Vagina (tissue), 2 donors: ENCODE results near the gene GRK1. TPM values are rescaled to one million over a fixed set of nuclear protein-coding genes. Genes with fewer than 3 reads are reported as not detected.

Experiments
- DNase-seq, 2 donors: peaks; one replicate each; pipeline ENCODE4 v3.0.0-alpha.2; 2017; ENCODE audit errors: extremely low spot score in 2 of 2
- H3K27ac ChIP-seq: fragments of 200-600 bp; sonication (generic); one replicate; pipeline ENCODE4 v1.5.1; 2019
- H3K27me3 ChIP-seq: fragments of 200-600 bp; sonication (generic); one replicate; pipeline ENCODE4 v1.5.1; 2019
- H3K36me3 ChIP-seq, 2 donors: fragments of 200-600 bp; sonication (generic); one replicate each; pipeline ENCODE4 v1.5.1; 2017 to 2019
- H3K4me1 ChIP-seq: fragments of 200-600 bp; sonication (generic); one replicate; pipeline ENCODE4 v1.5.1; 2019
- H3K4me3 ChIP-seq, 2 donors: fragments of 200-600 bp; sonication (generic); 1 replicate in 1 of 2; 2 replicates in 1 of 2; pipeline ENCODE4 v1.5.1; 2016 to 2019
- H3K9me3 ChIP-seq: fragments of 200-600 bp; sonication (generic); one replicate; pipeline ENCODE4 v1.5.1; 2019
- POLR2A ChIP-seq, 2 donors: fragments of 450-650 bp; IDR thresholded peaks; one replicate each; pipeline ENCODE4 v1.6.1; 2017; ENCODE audit warnings: antibody characterized with exemption in 2 of 2, mild to moderate bottlenecking in 2 of 2, moderate library complexity in 2 of 2
- POLR2AphosphoS5 ChIP-seq, 2 donors: sonication (generic); formaldehyde crosslinking; IDR thresholded peaks; one replicate each; pipeline ENCODE4 v1.9.0; 2017; ENCODE audit warnings: antibody characterized with exemption in 2 of 2, mild to moderate bottlenecking in 2 of 2, low read depth in 1 of 2; ENCODE audit not compliant: insufficient read depth in 1 of 2
- intact Hi-C: fragments of 100-400 bp; cut with DNase I; formaldehyde crosslinking; loops from one replicate; pipeline ENCODE4 v1.15.1; 2023
- total RNA-seq: library from RNA; depleted of rRNA; stranded (reverse); fragments of >200 nt; gene quantifications from one replicate; pipeline ENCODE4 v1.2.3, GENCODE V29; 2016
- TF ChIP-seq, protein P1 (sequence below), 3 experiments: fragments of 450-650 bp in 2 of 3; fragments of 200-600 bp in 1 of 3; sonication (generic) in 1 of 3; IDR thresholded peaks; one replicate each; pipeline ENCODE4 v1.5.1; 2017 to 2019; ENCODE audit warnings: antibody characterized with exemption in 3 of 3, mild to moderate bottlenecking in 2 of 3, moderate library complexity in 2 of 3

GRK1 gene
- total RNA-seq, 1 donor from 2014 or later: not detected

DNA sequence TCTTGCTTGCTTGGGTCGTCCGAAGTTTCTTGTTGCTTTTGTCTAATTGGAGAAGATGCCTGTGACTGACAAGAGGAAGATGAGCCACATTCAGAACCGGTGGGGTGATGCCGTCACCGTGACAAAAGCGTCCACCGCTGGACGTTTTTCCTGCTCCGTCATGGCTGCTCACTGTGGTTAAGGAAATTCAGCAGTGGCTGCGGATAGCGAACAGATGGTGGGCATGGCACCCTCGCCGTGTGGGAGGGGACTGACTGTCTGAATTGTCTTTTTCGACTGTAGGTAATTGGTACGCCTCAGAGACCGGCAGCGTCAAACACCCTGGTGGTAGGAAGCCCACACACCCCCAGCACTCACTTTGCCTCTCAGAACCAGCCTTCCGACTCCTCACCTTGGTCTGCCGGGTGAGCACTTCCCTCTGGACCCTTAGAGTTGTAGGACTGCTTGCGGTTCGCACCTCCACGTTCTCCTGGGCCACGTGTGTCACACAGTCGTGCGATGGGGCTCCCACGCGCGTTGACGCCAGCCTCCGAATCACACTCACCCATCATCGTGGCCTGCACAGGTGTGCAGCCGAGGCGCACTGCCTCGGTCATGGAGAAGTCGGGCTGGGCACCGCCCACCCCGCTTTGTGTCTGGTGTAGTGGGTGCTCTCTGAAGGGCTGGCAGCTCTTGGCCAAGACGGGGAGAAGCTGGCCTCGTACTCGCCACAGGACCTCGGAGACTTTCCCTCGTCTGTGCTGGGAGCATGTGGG, 35.5 kb upstream of the GRK1 start:
- no peak for DNase-seq

DNA sequence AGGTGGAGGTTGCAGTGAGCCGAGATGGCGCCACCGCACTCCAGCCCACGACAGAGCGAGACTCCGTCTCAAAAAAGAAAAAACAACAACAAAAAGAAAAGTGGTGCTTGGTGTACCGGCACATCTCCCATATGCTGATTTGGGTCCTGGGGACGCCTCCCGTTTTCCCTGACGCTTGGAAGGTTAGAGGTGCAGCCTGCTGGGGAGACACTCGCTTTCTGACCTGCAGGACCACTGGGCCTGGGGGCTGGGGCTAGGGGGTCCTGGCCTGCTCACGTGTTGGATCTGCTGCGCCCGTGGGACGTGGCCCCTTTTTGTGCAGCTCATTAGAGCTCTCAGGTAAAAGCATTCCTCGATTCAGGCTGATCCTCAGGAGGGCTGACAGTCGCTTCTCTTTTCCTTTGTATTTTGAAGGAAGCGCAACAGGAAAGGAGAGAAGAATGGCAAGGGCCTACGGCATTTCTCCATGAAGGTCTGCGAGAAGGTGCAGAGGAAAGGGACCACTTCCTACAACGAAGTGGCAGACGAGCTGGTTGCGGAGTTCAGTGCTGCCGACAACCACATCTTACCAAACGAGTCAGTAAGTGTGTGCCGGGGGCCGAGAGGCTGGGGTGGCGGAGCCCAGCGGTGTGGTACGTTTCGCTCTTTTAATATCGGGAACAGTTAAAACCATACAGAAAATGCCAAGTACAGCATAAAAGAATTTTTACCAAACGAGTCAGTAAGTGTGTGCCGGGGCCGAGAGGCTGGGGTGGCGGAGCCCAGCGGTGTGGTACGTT, 34.1 kb upstream of the GRK1 start:
- H3K27me3 ChIP-seq: no peaks in the 10 kb centered on the region
- DNase-seq: no peak
- H3K9me3 ChIP-seq: no peaks in the 10 kb centered on the region
- H3K4me3 ChIP-seq: no peak overlapping the region
- TF ChIP-seq POLR2A (IDR thresholded peaks at IDR 0.05) (no peak), POLR2AphosphoS5 (IDR thresholded peaks at IDR 0.05; ENCODE audit: insufficient read depth in 1 of 2, low read depth in 1 of 2) (no peak)
- TF ChIP-seq, protein P1, sequence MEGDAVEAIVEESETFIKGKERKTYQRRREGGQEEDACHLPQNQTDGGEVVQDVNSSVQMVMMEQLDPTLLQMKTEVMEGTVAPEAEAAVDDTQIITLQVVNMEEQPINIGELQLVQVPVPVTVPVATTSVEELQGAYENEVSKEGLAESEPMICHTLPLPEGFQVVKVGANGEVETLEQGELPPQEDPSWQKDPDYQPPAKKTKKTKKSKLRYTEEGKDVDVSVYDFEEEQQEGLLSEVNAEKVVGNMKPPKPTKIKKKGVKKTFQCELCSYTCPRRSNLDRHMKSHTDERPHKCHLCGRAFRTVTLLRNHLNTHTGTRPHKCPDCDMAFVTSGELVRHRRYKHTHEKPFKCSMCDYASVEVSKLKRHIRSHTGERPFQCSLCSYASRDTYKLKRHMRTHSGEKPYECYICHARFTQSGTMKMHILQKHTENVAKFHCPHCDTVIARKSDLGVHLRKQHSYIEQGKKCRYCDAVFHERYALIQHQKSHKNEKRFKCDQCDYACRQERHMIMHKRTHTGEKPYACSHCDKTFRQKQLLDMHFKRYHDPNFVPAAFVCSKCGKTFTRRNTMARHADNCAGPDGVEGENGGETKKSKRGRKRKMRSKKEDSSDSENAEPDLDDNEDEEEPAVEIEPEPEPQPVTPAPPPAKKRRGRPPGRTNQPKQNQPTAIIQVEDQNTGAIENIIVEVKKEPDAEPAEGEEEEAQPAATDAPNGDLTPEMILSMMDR (IDR thresholded peaks at IDR 0.05): no peak
- H3K36me3 ChIP-seq: peaks cover 0 to 60% of the 10 kb centered on the region in 2 donors
- intact Hi-C loops: no loop called here
- no peak overlapping the region for H3K27ac ChIP-seq
- no peaks in the 10 kb centered on the region for H3K4me1 ChIP-seq

More for the DNA sequence above, 35.5 kb upstream of the GRK1 start:
- Histone ChIP-seq H3K27me3 (no peaks in the 10 kb centered on the region), H3K4me3 (no peak overlapping the region), H3K4me1 (no peaks in the 10 kb centered on the region), H3K27ac (no peak overlapping the region), H3K9me3 (no peaks in the 10 kb centered on the region), H3K36me3 (peaks cover 0 to 47% of the 10 kb centered on the region in 2 donors)
- intact Hi-C loops: no loop called here
- TF ChIP-seq POLR2AphosphoS5 (IDR thresholded peaks at IDR 0.05; ENCODE audit: insufficient read depth in 1 of 2, low read depth in 1 of 2) (no peak), POLR2A (IDR thresholded peaks at IDR 0.05) (no peak)
- TF ChIP-seq, protein P1 (IDR thresholded peaks at IDR 0.05): no peak

- no peak for DNase-seq
- Histone ChIP-seq H3K27ac (no peak overlapping the region), H3K9me3 (no peaks in the 10 kb centered on the region), H3K4me1 (no peaks in the 10 kb centered on the region), H3K27me3 (no peaks in the 10 kb centered on the region), H3K36me3 (peaks cover 0 to 64% of the 10 kb centered on the region in 2 donors), H3K4me3 (no peak overlapping the region)
- no peak for TF ChIP-seq POLR2A (IDR thresholded peaks at IDR 0.05)
- no peak for TF ChIP-seq POLR2AphosphoS5 (IDR thresholded peaks at IDR 0.05; ENCODE audit: insufficient read depth in 1 of 2, low read depth in 1 of 2)
- TF ChIP-seq, protein P1 (IDR thresholded peaks at IDR 0.05): no peak
- intact Hi-C loops: no loop called here
These were observed 33.5 kb upstream of the GRK1 start for GRCh38 chr13:113633485-113633873.

GRCh38 chr13:113634279-113635047, 32.6 kb upstream of the GRK1 start:
- intact Hi-C loops: no loop called here
- no peak for DNase-seq

More at GRCh38 chr13:113634279-113635047, 32.6 kb upstream of the GRK1 start:
- Histone ChIP-seq H3K4me3 (no peak overlapping the region), H3K27me3 (no peaks in the 10 kb centered on the region), H3K4me1 (no peaks in the 10 kb centered on the region), H3K27ac (no peak overlapping the region), H3K36me3 (peaks cover 0 to 69% of the 10 kb centered on the region in 2 donors), H3K9me3 (no peaks in the 10 kb centered on the region)
- no peak for TF ChIP-seq POLR2A (IDR thresholded peaks at IDR 0.05)
- TF ChIP-seq, protein P1 (IDR thresholded peaks at IDR 0.05): no peak
- no peak for TF ChIP-seq POLR2AphosphoS5 (IDR thresholded peaks at IDR 0.05; ENCODE audit: insufficient read depth in 1 of 2, low read depth in 1 of 2)
